ENCODE results near the gene ACSM3. TPM values are rescaled to one million over a fixed set of nuclear protein-coding genes. Genes with fewer than 3 reads are reported as not detected.

ACSM3 gene
- total RNA-seq, 1 donor from 2014 or later, result 34.3 TPM

GRCh38 chr16:20767577-20767976 is 3.8 kb downstream of the ACSM3 start:
- Histone ChIP-seq H3K4me1 (peaks cover 4% of the 10 kb centered on the region), H3K9me3 (no peaks in the 10 kb centered on the region), H3K36me3 (no peaks in the 10 kb centered on the region), H3K27ac (no peak overlapping the region), H3K27me3 (no peaks in the 10 kb centered on the region), H3K4me3 (no peak overlapping the region)
- intact Hi-C loops (cut with DNase I), result no loop called here
- DNase-seq (no peak), ATAC-seq (no peak)
- TF ChIP-seq CTCF (IDR thresholded peaks at IDR 0.05), result no peak

GRCh38 chr16:20768121-20768520 is 4.3 kb downstream of the ACSM3 start:
- H3K27ac ChIP-seq, result no peak overlapping the region
- ATAC-seq (no peak), DNase-seq (no peak)
- TF ChIP-seq CTCF (IDR thresholded peaks at IDR 0.05), result no peak
- no peaks in the 10 kb centered on the region for H3K27me3 ChIP-seq
- no peaks in the 10 kb centered on the region for H3K9me3 ChIP-seq
- peaks cover 4% of the 10 kb centered on the region for H3K4me1 ChIP-seq
- H3K4me3 ChIP-seq, result no peak overlapping the region
- H3K36me3 ChIP-seq, result no peaks in the 10 kb centered on the region
- intact Hi-C loops (cut with DNase I), result no loop called here

GRCh38 chr16:20768818-20769217 is 5.0 kb downstream of the ACSM3 start:
- peaks cover 4% of the 10 kb centered on the region for H3K4me1 ChIP-seq
- no peaks in the 10 kb centered on the region for H3K27me3 ChIP-seq
- no peak for TF ChIP-seq CTCF (IDR thresholded peaks at IDR 0.05)
- H3K4me3 ChIP-seq, result no peak overlapping the region
- ATAC-seq (no peak), DNase-seq (no peak)
- intact Hi-C loops (cut with DNase I), result no loop called here
- no peaks in the 10 kb centered on the region for H3K9me3 ChIP-seq
- no peaks in the 10 kb centered on the region for H3K36me3 ChIP-seq
- no peak overlapping the region for H3K27ac ChIP-seq

GRCh38 chr16:20773679-20774078 is 9.9 kb downstream of the ACSM3 start:
- no peak for ATAC-seq
- no peak overlapping the region for H3K27ac ChIP-seq
- H3K9me3 ChIP-seq, result no peaks in the 10 kb centered on the region
- H3K4me1 ChIP-seq, result no peaks in the 10 kb centered on the region
- no peak overlapping the region for H3K4me3 ChIP-seq
- H3K36me3 ChIP-seq, result no peaks in the 10 kb centered on the region
- no peaks in the 10 kb centered on the region for H3K27me3 ChIP-seq
- DNase-seq, result no peak
- intact Hi-C loops (cut with DNase I), result no loop called here
- no peak for TF ChIP-seq CTCF (IDR thresholded peaks at IDR 0.05)

GRCh38 chr16:20774703-20775362 is 11.0 kb downstream of the ACSM3 start:
- Histone ChIP-seq H3K4me1 (no peaks in the 10 kb centered on the region), H3K27me3 (no peaks in the 10 kb centered on the region), H3K9me3 (no peaks in the 10 kb centered on the region), H3K4me3 (no peak overlapping the region), H3K27ac (no peak overlapping the region), H3K36me3 (peaks cover 4% of the 10 kb centered on the region)
- peak; percentile 64 for TF ChIP-seq CTCF (IDR thresholded peaks at IDR 0.05)
- intact Hi-C loops (cut with DNase I), result no loop called here
- DNase-seq, result peak; percentile 87
- peak; percentile 99 for ATAC-seq

GRCh38 chr16:20781697-20782096 is 17.9 kb downstream of the ACSM3 start:
- Histone ChIP-seq H3K9me3 (no peaks in the 10 kb centered on the region), H3K4me1 (no peaks in the 10 kb centered on the region), H3K36me3 (peaks cover 14% of the 10 kb centered on the region), H3K4me3 (no peak overlapping the region), H3K27me3 (no peaks in the 10 kb centered on the region), H3K27ac (no peak overlapping the region)
- intact Hi-C loops (cut with DNase I), result no loop called here
- ATAC-seq (peak; percentile 33), DNase-seq (no peak)
- TF ChIP-seq CTCF (IDR thresholded peaks at IDR 0.05), result no peak
